Measurements from ENCODE around the gene ABHD13.
"Not testable (repeated sequence)": the region's sequence is repeated elsewhere in the genome, so short reads cannot be mapped to it uniquely, and the experiment has no call there.

The ABHD13 gene

DNA sequence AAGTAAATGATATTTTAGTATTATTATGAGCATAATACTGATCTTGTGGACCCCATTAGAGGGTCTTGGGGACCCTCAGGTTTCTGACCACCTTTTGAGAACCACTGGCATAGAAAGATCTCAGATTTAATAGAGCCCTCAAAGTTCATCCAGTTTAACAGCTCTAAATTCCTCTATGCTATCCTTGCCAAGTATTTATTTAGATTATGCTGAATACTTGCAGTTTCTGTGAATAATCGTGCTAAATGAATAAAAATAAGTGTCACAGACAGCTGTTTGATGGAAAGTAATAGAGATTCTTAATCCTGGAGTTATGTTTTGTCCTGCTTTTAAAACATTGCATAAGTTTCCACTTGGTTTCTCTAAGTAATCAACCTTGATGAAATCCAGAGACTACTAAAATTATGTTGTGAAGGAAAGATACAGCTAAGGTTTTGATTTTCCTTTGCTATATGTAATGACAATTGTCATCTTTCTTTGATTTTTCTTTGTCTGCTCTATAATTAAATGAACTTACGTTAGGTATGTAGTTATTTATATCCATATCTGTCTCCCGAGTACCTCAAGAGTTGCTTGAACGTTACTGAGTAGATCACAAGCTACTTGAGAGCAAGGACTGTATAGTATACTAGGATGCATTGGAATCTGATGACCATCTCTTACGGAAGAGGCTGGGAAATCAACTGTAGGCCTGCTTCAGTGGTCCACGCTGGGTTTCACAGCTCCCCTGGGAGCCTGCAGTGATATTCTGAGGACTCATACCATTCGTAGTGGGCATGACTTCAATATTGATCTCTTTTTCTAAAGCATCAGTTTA lies 5.7 kb downstream of the ABHD13 start:
- no peak for DNase-seq (ENCODE audit: low spot score)

GRCh38 chr13:108225440-108225839 lies 7.2 kb downstream of the ABHD13 start:
- DNase-seq (ENCODE audit: low spot score): no peak

- DNase-seq (ENCODE audit: low spot score): no peak
Observed at GRCh38 chr13:108226184-108226583, 8.0 kb downstream of the ABHD13 start.

GRCh38 chr13:108227651-108228272 lies 9.6 kb downstream of the ABHD13 start:
- DNase-seq (ENCODE audit: low spot score): peak; percentile 29

GRCh38 chr13:108230377-108230776 lies 12.2 kb downstream of the ABHD13 start:
- no peak for DNase-seq (ENCODE audit: low spot score)

DNA sequence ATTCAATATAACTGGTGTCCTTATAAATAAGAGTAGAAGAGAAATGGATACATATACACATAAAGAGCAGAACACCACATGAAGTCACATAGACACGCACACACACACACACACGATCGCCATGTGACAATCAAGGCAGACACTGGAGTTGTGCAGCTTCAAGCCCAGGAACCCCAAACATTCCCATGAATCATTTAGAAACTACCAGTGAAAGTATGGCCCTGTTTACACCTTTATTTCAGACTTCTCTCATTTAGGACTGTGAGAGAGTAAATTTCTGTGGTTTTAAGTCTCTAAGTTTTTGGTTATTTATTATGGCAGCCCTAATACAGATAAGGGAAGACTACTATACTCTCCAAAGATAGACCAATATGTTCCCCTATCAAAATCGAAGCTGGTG lies 31.0 kb downstream of the ABHD13 start:
- no peak for DNase-seq (ENCODE audit: low spot score)

DNA sequence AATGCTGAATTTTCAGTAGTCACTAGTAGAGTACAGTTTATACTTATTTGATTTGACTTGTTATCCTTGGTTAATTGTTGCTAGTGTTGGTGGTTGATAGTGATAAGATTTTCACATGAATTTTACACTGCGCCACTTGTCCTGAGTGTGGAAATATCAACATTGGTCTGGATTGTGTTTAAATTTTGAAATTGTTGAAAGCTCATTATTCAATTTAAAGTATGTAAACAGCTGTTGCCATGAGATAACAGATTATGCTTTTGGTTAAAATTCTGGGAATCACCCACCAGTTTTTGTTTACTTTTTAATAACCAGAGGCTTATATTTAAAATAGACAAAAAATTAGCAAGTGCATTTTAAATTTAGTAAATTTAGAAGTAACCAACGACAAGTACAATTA lies 39.1 kb downstream of the ABHD13 start:
- no peak for DNase-seq (ENCODE audit: low spot score)

DNA sequence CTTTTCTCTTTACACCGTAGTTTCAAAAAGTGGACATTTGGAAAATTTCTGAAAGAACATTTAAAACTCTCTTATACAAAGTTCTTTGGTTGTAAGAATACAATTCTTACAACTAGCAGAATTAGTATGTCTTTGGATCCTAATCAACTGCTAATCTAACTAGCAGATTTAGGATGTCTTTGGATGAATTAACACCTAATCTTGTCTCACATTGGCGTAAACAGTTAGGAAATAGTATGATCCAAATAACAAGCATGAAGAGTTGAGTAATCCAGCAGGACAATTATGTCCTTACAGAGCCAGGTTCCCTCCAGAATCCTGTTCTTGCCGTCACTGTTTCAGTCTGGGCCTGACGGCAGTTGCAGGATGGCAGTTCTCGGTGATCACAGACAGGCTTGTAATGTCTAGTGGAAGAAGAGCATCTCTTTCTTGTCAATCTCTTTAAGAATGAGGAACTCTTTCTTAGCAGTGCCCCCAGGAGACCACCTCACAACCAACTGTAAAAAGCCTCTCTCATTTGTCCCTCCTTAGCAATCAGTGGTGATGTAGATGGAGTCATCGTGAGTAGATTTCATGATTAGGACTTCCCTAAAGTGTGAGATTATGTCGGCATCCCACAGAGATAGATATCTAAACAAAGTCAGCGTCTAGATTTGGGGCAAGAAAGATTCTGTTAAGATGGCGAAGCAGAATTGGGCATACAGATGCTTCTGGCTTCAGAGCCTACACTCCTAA lies 45.6 kb downstream of the ABHD13 start:
- no peak for DNase-seq (ENCODE audit: low spot score)

DNA sequence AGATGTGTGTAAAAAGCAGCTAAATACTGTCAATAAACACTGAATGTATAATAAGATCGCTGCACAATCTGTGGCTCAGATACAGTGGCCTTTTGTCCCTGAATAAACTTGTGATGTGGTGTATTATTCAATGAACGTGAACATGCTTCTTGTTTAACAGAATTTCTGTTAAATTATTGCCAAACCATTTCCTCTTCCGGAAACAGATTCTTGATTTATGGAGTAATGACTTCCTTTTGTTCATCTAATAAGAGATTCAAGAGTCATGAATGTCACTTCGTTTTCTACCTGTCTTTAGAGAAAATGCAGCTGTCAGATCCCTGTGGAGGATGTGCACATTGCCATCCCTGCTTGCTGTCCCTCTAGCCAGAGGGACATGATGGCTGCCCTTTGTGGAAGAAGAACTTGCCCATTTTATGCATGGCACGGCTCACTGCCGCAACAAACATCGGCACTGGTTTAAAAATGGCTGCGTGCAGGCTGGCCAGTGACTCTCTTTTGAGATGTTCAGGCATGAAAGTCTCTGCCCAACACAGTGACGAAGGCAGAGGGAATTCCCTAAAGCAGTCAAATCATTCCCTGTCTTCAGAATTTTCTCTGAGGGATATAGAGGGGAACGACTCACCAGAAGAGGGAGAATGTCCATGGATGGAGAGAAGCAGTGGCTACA lies 48.3 kb downstream of the ABHD13 start:
- no peak for DNase-seq (ENCODE audit: low spot score)

DNA sequence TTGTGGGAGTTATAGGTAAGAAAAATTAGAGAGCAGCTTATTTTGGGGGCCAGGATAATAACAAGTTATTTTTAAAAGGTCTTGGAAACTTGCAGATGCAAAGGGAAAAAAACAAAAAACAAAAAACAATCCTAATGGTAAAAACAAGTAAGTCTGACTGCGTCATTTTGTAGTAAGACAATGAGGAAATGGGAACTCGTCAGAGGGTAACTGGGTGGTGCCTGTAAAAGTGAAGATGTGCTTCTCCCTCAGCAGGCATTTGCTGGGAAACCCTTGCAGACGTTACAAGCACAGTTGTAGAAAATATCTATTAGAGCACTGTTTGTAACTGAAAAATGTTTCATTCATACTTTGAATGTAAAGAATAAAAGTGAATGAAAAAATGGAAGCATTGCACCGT lies 49.2 kb downstream of the ABHD13 start:
- no peak for DNase-seq (ENCODE audit: low spot score)

DNA sequence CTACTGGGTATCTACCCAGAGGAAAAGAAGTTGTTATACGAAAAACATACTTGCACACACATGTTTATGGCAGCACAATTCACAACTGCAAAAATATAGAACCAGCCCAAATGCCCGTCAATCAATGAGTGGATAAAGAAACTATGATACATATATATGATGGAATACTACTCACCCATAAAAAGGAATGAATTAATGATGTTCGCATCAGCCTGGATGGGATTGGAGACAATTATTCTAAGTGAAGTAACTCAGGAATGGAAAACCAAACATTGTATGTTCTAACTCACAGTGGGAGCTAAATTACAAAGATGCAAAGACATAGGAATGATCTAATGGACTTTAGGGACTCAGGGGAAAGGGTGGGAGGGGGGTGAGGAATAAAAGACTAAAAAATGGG lies 49.7 kb downstream of the ABHD13 start:
- DNase-seq (ENCODE audit: low spot score): not testable (repeated sequence)

DNA sequence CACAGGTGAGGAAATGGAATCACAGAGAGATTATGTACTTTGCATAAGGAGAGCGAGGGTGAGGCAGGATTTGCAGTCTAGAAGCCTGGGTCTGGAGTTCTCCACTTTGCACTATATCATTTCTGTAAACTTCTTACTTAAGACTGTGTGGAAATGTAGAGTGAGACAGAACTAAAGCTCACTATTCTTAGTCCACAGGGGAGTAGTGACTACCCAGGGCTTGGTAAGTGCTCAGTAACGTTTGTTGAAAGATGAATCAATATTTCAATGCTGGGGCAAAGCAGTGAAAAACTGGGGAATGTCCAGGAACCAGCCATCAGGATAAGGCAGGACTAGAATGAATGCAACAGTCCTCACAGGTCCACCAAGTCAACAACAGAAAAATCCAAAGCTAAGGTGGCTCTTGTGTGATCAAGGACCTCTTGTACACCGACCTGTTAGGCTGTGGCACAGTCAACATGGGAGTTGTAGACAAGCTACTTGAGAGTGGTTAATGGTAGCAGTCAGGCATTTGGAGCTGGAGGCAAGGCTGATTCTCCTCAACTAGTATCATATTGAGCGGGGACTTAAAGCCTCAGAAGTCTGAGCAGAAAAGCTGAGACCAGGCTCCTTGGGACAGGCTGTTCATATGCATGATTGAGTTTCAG lies 50.4 kb downstream of the ABHD13 start:
- no peak for DNase-seq (ENCODE audit: low spot score)

DNA sequence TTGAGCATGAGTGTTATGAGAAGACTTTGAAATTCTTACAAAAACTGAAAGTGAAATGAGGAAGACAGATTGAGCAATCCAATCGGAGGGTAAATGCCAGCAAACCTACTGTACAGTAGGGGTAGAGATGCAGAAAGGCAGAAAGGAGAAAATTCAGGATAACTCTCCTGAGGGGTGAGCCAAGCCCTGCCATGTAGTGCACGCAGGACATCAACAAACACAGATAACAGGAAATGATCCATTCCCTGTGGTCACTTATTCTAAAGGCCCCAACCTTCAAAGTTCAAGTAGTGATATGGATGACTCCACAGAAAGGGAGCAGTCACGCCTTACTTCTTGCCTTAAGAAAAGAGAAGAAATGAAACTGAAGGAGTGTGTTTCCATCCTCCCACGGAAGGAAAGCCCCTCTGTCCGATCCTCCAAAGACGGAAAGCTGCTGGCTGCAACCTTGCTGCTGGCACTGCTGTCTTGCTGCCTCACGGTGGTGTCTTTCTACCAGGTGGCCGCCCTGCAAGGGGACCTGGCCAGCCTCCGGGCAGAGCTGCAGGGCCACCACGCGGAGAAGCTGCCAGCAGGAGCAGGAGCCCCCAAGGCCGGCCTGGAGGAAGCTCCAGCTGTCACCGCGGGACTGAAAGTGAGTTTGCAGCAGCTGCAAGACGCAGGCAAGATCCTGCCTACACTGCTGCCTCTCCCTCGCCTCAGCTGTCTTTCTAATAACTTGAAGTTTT lies 51.6 kb downstream of the ABHD13 start, which contains the start of gene TNFSF13B:
Gene TNFSF13B (plus strand): TSS at position 118 of the 728 bp plus-strand sequence. CDS start 178 bp downstream, at position 296.
- peak; percentile 49 for DNase-seq (ENCODE audit: low spot score)

DNA sequence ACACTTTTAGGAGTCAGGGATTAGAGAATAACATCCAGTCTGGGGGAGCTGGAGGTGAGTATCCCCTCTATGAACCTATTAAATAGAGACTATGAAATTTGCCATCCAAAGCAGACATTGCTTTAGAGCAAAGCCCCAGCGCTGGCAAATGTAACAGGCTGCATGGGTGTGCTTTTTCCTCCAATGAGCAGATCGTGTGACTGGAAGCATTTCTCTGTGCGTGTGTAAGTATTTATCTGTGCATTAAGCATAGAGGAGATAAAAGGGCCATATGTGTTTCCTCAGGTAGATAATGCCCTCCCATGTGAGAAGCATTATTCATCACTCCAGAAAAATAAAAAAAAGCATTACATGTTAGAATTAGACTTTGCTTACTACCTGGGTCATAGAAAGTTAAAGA lies 52.2 kb downstream of the ABHD13 start:
- DNase-seq (ENCODE audit: low spot score): no peak

- no peak for DNase-seq (ENCODE audit: low spot score)
Observed at GRCh38 chr13:108272333-108272732, 54.1 kb downstream of the ABHD13 start.

DNA sequence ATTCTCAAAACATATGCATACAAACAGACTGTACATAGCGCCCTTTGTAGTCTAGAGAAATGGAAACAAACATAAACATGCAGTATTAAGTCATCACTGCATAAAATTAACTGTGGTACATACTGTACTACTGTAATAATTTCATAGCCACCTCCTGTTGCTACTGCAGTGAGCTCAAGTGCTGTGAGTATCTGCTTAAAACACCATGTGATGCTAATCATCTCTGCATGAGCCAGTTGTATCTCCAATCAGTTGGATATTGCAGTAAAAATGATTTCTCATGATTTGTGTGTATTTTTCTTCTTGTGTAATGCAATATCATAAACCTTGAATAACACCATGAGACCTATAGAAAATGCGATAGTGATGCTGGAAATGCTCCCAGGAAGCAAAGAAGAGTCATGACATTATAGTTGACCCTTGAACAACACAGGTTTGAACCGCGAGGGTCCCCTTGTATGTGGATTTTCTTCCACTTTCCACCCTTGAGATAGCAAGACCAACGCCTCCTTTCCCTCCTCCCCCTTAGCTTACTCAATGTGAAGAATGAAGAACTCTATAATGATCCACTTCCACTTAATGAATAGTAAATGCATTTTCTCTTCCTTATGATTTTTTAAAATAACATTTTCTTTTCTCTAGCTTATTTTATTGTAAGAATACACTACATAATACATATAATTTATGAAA lies 55.4 kb downstream of the ABHD13 start:
- DNase-seq (ENCODE audit: low spot score): no peak

DNA sequence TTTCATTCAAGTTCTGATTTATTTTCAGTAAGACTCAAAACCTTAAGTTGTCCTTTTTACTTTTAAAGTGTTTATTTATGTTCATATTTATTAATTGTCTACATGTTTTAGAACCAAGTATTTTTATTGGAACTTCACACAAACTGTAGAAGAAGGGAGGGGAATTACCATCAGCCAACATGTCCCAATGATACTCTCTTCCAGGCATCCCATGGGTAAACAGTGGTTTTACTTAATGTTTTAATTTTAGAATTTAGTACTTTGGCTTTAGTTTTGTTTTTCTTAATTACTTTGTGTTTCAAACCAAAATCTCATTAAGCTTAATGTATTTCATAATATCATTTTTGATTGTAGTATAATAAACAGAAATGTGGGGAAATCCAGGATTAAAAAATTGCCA lies 56.5 kb downstream of the ABHD13 start:
- DNase-seq (ENCODE audit: low spot score): no peak

DNA sequence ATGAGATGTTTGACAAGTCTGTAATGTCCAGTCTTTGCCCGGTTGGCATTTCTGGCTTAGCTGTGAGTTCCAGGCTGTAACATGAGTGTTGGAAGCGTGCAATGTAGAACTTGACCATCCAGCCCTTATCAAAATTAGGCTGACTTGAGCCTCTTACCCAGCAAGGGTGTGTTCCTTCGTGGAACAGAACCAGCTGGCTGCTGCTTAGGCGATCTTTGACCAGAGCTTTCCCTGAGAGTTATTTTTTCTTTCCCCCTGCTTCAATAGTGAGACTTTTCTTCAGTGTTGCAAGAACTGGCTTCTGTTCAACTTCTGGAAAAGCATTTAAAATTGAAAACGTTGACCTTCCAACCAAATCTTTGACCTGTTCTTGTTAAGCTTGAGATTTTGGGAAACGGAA lies 57.9 kb downstream of the ABHD13 start:
- DNase-seq (ENCODE audit: low spot score): no peak

- no peak for DNase-seq (ENCODE audit: low spot score)
Observed at GRCh38 chr13:108278466-108278865, 60.3 kb downstream of the ABHD13 start.

DNA sequence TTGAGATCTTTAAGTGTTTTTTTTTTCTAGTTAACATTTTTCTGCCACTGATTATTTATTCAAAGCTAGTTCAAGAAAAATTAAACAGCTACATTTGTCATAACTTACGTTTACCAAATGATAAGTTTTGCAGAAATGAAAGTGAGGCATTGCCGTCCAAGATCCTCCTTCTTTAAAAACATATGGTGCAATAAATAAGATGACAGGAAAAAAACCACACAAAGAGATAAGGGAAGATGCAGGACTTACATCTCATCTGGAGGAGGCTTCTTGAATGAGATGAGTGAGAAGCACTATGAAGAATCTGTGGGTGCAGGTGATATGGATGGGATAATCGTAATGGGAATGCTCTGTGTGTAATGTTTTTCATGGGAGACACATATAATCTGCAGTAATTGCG lies 63.7 kb downstream of the ABHD13 start:
- DNase-seq (ENCODE audit: low spot score): no peak

GRCh38 chr13:108283110-108283509 lies 64.9 kb downstream of the ABHD13 start:
- no peak for DNase-seq (ENCODE audit: low spot score)

All from globus pallidus (tissue), 1 donor.